ENCODE measurements around the gene PICALM.

Gene PICALM

GRCh38 chr11:86018249-86018648 lies 50.6 kb downstream of the PICALM start:
- ChIA-PET CTCF (interaction anchor here (8.2 kb wide), 1 partner anchor 24 kb away, joined by 50 read pairs; no protein-coding TSS in a partner anchor), POLR2A (no interaction called here)
- TF ChIP-seq, protein P1, sequence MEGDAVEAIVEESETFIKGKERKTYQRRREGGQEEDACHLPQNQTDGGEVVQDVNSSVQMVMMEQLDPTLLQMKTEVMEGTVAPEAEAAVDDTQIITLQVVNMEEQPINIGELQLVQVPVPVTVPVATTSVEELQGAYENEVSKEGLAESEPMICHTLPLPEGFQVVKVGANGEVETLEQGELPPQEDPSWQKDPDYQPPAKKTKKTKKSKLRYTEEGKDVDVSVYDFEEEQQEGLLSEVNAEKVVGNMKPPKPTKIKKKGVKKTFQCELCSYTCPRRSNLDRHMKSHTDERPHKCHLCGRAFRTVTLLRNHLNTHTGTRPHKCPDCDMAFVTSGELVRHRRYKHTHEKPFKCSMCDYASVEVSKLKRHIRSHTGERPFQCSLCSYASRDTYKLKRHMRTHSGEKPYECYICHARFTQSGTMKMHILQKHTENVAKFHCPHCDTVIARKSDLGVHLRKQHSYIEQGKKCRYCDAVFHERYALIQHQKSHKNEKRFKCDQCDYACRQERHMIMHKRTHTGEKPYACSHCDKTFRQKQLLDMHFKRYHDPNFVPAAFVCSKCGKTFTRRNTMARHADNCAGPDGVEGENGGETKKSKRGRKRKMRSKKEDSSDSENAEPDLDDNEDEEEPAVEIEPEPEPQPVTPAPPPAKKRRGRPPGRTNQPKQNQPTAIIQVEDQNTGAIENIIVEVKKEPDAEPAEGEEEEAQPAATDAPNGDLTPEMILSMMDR (IDR thresholded peaks at IDR 0.05; ENCODE audit: insufficient read depth, low read length, missing control alignments) = no peak
- no peak overlapping the region for H3K4me3 ChIP-seq (ENCODE audit: low read depth, low read length)
- DNase-seq (ENCODE audit: low read depth, low spot score) = no peak

DNA sequence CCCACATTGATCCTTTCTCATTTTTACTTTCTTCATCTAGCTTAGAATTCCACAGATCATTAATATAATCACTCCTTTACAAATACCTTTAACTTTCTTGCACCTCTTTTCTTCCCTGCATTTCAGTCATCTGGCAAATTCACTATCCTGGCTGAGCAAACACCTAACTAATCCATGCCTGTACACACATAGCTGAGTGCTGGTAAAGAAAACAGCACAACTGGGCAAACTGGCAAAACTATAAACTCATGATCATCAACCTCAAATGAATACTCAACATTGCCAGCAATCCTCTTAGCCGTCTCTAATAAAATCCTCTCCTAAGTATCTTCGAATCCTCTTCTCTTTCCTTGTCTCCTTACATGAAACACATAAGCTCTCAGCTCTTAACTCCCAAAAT lies 52.4 kb downstream of the PICALM start:
- TF ChIP-seq, protein P1 (IDR thresholded peaks at IDR 0.05; ENCODE audit: insufficient read depth, low read length, missing control alignments) = no peak
- ChIA-PET POLR2A (interaction anchor here (1.2 kb wide), 1 partner anchor 228 kb away, joined by 3 read pairs; the partner anchor contains the start of gene EED), CTCF (interaction anchor here (0.9 to 8.2 kb wide), 7 partner anchors 9 to 202 kb away, joined by 3 to 50 read pairs (median 5); partner anchors contain the start of gene CCDC83)
- DNase-seq (ENCODE audit: low read depth, low spot score) = no peak
- no peak overlapping the region for H3K4me3 ChIP-seq (ENCODE audit: low read depth, low read length)

- CTCF ChIA-PET = interaction anchor here (0.7 to 8.2 kb wide), 7 partner anchors 9 to 202 kb away, joined by 3 to 50 read pairs (median 4); partner anchors contain the start of gene CCDC83
- TF ChIP-seq, protein P1 (IDR thresholded peaks at IDR 0.05; ENCODE audit: insufficient read depth, low read length, missing control alignments) = no peak
- H3K4me3 ChIP-seq (ENCODE audit: low read depth, low read length) = no peak overlapping the region
- POLR2A ChIA-PET = interaction anchor here (1.2 kb wide), 1 partner anchor 228 kb away, joined by 3 read pairs; the partner anchor contains the start of gene EED
- DNase-seq (ENCODE audit: low read depth, low spot score) = no peak
These were observed 53.2 kb downstream of the PICALM start for GRCh38 chr11:86015699-86016098.

DNA sequence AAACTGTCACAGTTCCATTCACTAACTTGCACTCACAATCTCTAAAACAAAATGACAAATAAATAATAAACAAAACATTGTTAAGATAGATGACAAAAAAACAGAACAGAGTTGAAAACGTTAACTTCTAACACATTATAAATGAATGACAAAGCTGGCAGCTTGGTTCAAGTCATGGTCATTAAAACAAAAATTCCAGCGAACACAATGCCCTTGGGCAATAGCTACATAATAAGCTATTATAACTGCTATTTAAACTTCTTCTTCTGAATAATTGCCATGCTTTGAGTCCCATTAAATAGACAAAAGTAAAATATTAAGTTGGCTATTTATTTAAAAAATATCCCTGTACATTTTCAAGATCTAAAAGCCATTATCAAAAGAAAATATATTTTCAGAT lies 54.7 kb downstream of the PICALM start:
- CTCF ChIA-PET = interaction anchor here (1.0 to 8.2 kb wide), 5 partner anchors 28 to 205 kb away, joined by 3 to 50 read pairs (median 3); no protein-coding TSS in a partner anchor
- TF ChIP-seq, protein P1 (IDR thresholded peaks at IDR 0.05; ENCODE audit: insufficient read depth, low read length, missing control alignments) = no peak
- H3K4me3 ChIP-seq (ENCODE audit: low read depth, low read length) = no peak overlapping the region
- DNase-seq (ENCODE audit: low read depth, low spot score) = no peak
- POLR2A ChIA-PET = no interaction called here

DNA sequence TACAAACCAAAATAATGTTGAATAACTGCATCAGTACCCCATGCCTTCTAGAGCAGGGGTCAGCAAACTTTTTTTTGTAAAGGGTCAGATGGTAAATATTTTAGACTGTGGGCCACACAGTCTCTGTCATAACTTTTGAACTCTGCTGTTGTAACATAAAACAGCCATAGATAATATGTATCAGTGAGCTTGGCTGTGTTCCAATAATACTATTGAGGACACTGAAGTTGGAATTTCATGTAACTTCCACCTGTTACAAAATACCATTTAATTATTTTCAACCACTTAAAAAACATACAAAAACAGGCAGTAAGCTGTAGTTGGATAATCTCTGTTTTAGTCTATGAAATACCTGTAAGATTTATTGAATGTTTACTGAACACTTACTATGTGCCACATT lies 55.2 kb downstream of the PICALM start:
- ChIA-PET CTCF (interaction anchor here (1.0 to 8.2 kb wide), 5 partner anchors 28 to 205 kb away, joined by 3 to 50 read pairs (median 3); no protein-coding TSS in a partner anchor), POLR2A (no interaction called here)
- TF ChIP-seq, protein P1 (IDR thresholded peaks at IDR 0.05; ENCODE audit: insufficient read depth, low read length, missing control alignments) = no peak
- DNase-seq (ENCODE audit: low read depth, low spot score) = no peak
- H3K4me3 ChIP-seq (ENCODE audit: low read depth, low read length) = no peak overlapping the region

- CTCF ChIA-PET = interaction anchor here (0.9 to 3.5 kb wide), 4 partner anchors 19 to 219 kb away, joined by 3 to 13 read pairs (median 6); no protein-coding TSS in a partner anchor
- no peak for DNase-seq (ENCODE audit: low read depth, low spot score)
- POLR2A ChIA-PET = no interaction called here
These were observed 57.7 kb downstream of the PICALM start for GRCh38 chr11:86011175-86011574.

More at GRCh38 chr11:86011175-86011574, 57.7 kb downstream of the PICALM start:
- TF ChIP-seq, protein P1 (IDR thresholded peaks at IDR 0.05; ENCODE audit: insufficient read depth, low read length, missing control alignments) = no peak
- no peak overlapping the region for H3K4me3 ChIP-seq (ENCODE audit: low read depth, low read length)

Data from AG04449 (cell line).